ENCODE measurements around the gene ESRP2.

ESRP2 gene

DNA sequence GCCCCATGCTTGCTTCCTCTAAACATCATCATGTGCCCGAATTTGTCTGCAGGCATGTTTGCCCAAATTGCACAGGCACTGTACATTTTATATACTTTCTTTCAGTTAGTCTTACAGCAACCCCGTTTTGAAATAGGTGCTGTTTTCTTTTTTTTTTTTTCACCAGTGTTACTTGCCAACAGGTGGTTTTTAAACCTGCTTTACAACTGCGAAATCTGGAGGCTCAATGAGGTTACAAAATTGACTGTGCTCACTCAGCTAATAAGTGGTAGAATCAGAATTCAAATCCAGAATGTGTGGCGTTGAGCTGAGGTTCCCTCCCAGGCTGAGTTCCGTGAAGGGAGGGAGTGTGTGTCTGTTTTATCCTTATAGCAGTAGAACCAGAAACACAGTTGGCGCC is 15.0 kb upstream of the ESRP2 start:
- CTCF ChIA-PET: interaction anchor here (1.9 to 19.1 kb wide), 4 partner anchors 10 to 210 kb away, joined by 5 to 619 read pairs (median 60); partner anchors contain the start of gene SLC7A6
- DNase-seq (ENCODE audit: extremely low spot score): no peak
- POLR2A ChIA-PET: no interaction called here
- TF ChIP-seq, protein P1, sequence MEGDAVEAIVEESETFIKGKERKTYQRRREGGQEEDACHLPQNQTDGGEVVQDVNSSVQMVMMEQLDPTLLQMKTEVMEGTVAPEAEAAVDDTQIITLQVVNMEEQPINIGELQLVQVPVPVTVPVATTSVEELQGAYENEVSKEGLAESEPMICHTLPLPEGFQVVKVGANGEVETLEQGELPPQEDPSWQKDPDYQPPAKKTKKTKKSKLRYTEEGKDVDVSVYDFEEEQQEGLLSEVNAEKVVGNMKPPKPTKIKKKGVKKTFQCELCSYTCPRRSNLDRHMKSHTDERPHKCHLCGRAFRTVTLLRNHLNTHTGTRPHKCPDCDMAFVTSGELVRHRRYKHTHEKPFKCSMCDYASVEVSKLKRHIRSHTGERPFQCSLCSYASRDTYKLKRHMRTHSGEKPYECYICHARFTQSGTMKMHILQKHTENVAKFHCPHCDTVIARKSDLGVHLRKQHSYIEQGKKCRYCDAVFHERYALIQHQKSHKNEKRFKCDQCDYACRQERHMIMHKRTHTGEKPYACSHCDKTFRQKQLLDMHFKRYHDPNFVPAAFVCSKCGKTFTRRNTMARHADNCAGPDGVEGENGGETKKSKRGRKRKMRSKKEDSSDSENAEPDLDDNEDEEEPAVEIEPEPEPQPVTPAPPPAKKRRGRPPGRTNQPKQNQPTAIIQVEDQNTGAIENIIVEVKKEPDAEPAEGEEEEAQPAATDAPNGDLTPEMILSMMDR (IDR thresholded peaks at IDR 0.05; ENCODE audit: control extremely low read depth, extremely low read depth, low read depth, missing control alignments): no peak

DNA sequence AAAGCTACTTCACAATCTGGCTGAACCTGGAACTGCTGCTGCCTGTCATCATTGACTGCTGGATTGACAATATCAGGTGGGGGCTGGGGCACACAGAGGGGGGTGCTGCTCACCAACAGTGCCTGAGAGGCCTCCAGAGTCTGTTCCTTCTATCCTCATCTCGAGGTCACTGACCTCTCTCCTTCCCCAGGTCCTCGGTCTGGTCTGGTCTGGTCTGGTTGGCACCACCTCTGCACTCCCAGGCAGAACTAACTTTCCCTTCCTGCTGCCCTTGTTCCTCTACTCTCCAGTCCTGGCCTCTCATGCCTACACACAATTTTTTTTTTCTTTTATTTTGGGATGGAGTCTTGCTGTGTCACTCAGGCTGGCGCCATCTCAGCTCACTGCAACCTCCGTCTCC is 13.4 kb upstream of the ESRP2 start:
- DNase-seq (ENCODE audit: extremely low spot score): no peak
- TF ChIP-seq, protein P1 (IDR thresholded peaks at IDR 0.05; ENCODE audit: control extremely low read depth, extremely low read depth, low read depth, missing control alignments): no peak
- ChIA-PET CTCF (interaction anchor here (2.5 to 19.1 kb wide), 3 partner anchors 13 to 81 kb away, joined by 6 to 619 read pairs (median 113); partner anchors contain the start of gene SLC7A6), POLR2A (no interaction called here)

DNA sequence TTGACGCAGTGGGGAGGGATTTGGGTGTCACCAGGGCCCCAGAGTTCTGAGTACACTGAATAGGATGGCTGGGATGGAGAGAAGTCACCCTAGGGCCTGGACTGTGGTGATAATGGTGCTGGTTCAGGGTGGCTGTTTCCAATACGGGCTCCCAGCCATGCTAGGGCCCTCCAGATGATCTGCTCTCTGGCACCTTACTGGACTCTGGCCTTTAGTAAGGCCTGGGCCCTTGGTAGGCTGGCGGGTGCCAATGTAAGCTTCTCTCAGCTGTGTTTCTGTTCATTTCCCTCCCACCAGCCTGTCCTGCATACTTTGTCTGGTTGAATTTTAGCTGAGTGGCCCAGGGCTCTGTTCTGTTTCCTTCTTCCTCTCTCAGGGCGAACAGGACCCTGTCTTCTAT is 12.0 kb upstream of the ESRP2 start:
- TF ChIP-seq, protein P1 (IDR thresholded peaks at IDR 0.05; ENCODE audit: control extremely low read depth, extremely low read depth, low read depth, missing control alignments): no peak
- ChIA-PET CTCF (interaction anchor here (2.5 to 19.1 kb wide), 3 partner anchors 15 to 82 kb away, joined by 6 to 619 read pairs (median 113); partner anchors contain the start of gene SLC7A6), POLR2A (no interaction called here)
- DNase-seq (ENCODE audit: extremely low spot score): no peak

DNA sequence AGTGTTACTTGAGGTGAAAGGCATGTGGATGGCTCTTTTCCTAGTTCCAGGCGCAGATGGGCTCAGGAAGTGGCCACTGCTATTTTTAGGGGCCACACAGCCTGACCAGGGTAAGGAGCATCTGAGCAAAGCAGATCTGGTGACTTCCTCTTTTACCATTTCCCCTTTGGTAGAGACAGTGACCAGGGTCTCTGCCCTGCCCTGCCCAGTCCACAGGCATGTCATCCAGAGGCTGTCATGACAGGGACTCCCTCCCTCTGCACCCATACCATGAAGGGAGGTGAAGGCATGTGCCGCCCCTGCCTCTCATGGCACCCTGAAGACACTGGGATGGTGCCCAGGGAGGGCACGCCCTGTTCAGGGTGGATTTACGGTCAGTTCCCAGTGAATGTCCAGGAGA is 11.5 kb upstream of the ESRP2 start:
- no peak for DNase-seq (ENCODE audit: extremely low spot score)
- CTCF ChIA-PET: interaction anchor here (2.5 to 19.1 kb wide), 4 partner anchors 14 to 83 kb away, joined by 6 to 619 read pairs (median 107); partner anchors contain the start of gene SLC7A6
- POLR2A ChIA-PET: no interaction called here
- TF ChIP-seq, protein P1 (IDR thresholded peaks at IDR 0.05; ENCODE audit: control extremely low read depth, extremely low read depth, low read depth, missing control alignments): no peak

DNA sequence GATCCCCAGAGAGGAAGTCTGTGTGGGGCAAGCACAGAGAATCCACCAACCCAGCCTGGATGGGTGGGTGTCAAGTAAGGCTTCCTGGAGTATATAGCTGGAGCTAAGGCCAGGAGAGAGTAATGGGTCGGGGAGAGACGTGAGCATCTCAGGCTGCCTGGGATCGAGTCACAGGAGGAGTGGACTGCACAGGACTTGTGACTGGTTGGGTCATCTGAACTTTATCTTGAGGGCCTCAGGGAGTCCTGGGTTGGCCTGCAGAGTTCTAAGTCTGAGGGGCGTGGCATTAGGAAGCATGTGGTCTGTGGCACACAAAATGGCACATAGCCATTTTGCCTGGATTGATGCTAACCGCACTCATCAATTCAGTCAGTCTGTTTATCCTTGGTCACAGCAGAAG is 10.7 kb upstream of the ESRP2 start:
- ChIA-PET CTCF (interaction anchor here (1.0 to 7.6 kb wide), 3 partner anchors 15 to 82 kb away, joined by 3 to 101 read pairs (median 11); partner anchors contain the start of gene SLC7A6), POLR2A (interaction anchor here (0.7 kb wide), 1 partner anchor 48 kb away, joined by 3 read pairs; no protein-coding TSS in a partner anchor)
- no peak for DNase-seq (ENCODE audit: extremely low spot score)
- TF ChIP-seq, protein P1 (IDR thresholded peaks at IDR 0.05; ENCODE audit: control extremely low read depth, extremely low read depth, low read depth, missing control alignments): no peak

DNA sequence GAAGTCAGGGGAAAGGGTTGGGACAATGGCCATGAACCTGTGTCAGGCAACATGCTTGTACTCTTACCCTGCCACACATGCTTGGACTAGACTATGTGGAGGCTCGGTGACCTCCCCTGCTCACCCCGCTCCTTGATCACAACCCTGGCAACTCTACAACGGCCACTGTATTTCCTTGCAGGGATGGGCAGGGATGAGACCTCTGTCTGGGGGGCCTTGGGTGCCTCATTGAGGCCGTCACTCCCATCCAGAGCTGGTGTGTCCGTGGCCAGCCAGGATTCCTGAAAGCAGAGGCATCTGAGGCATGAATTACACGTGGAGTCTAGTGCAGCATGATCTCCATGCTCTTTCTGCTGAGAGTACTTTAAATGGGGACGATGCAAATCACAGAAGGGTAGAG is 10.2 kb upstream of the ESRP2 start:
- CTCF ChIA-PET: interaction anchor here (1.0 to 7.6 kb wide), 3 partner anchors 15 to 83 kb away, joined by 3 to 101 read pairs (median 11); partner anchors contain the start of gene SLC7A6
- POLR2A ChIA-PET: interaction anchor here (0.7 kb wide), 1 partner anchor 49 kb away, joined by 3 read pairs; no protein-coding TSS in a partner anchor
- DNase-seq (ENCODE audit: extremely low spot score): no peak
- TF ChIP-seq, protein P1 (IDR thresholded peaks at IDR 0.05; ENCODE audit: control extremely low read depth, extremely low read depth, low read depth, missing control alignments): no peak

Measured in GM10248 (cell line).